GM21528 (cell line): ENCODE measurements around the gene ABCB11.
"Not testable (repeated sequence)": the region's sequence is repeated elsewhere in the genome, so short reads cannot be mapped to it uniquely, and the experiment has no call there.

ENCODE experiments used
- ATAC-seq: cut with Tn5 transposase; IDR thresholded peaks from one replicate; pipeline ENCODE4 v1.9.1; 2021; ENCODE audit warnings: mild to moderate bottlenecking, moderate library complexity; ENCODE audit not compliant: unreplicated experiment, low FRiP score

ABCB11 gene

DNA sequence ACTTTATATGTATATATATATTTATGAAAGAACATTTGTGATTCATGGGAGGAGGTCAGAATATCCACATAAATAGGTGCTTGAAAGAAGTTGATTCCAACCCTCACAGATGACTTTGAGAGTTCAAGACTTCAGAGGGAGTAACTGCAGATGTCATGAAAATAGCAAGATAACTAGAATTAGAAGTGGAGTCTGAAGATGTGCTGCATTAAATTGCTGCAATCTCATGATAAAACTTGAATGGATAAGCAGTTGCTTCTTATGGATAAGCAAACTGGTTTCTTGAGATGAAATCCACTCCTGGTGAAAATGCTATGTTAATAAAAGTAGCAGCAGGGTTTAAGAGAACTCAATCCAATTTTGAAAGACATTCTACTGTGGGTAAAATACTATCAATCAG lies 89.8 kb downstream of the ABCB11 start:
- no peak for ATAC-seq

- peak; percentile 55 for ATAC-seq
These were observed 91.2 kb downstream of the ABCB11 start for GRCh38 chr2:168939918-168940317.

DNA sequence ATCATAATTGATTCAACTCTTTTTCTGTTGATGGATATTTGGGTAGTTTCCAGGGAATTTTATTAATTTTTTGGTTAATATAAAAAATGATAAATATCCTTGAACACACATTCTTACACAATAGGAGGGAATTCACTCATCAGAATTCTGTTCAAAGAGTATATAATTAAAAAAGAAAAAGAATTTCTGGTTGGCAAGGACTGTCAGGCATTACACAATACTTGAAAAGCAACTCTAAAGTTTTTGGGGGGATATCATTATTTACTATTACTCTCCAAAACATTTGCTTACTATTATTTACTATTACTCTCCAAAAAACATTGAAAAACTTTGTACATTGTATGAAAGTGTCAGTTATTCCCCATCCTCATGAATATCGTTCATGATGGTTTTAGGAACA lies 92.1 kb downstream of the ABCB11 start:
- ATAC-seq: no peak

- ATAC-seq: no peak
These were observed 95.1 kb downstream of the ABCB11 start for GRCh38 chr2:168935810-168936581.

- no peak for ATAC-seq
These were observed 96.3 kb downstream of the ABCB11 start for GRCh38 chr2:168934826-168935225.

GRCh38 chr2:168932174-168932573 lies 99.0 kb downstream of the ABCB11 start:
- not testable (repeated sequence) for ATAC-seq

DNA sequence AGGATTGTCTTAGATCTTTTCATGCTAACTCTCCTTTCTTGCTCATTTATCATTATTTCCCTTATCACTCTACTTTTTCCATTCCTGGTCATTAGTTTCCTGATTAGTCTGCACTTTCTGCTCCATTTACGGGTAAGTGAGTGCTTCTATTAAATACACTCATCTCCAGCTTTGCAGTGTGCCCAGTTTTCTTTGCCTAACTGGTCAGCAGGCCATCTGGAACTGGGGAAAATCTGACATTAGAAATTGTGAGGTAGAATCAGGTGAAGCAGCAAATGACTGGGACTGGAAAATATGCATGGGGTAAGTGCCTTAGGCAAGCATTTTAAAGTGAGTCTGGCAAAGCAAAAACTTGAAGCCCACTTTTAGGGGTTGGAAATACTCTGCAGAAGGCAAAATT lies 100.9 kb downstream of the ABCB11 start:
- ATAC-seq: no peak

DNA sequence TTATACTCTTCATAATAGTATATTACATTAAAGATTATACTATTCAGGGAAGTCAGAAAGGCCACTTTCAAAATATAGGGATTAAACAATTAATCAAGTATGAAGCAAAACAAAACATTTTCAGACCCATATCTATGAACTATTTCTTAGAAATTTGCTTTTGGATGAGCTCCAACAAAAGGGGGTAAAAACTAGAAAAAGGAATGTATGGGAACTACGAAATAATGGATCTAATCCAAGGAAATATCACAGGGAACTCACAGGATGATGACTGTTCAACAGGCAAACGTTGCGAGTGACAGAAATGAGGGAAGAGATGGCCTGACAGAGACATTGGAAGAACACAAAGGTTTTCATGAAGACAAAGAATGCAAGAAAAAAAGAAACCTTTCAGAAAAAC lies 102.1 kb downstream of the ABCB11 start:
- ATAC-seq: no peak

GRCh38 chr2:168928113-168928831 lies 102.9 kb downstream of the ABCB11 start:
- no peak for ATAC-seq

- no peak for ATAC-seq
These were observed 104.3 kb downstream of the ABCB11 start for GRCh38 chr2:168926621-168927386.

GRCh38 chr2:168920504-168921157 lies 110.5 kb downstream of the ABCB11 start:
- no peak for ATAC-seq

GRCh38 chr2:168916331-168916675 lies 114.8 kb downstream of the ABCB11 start:
- no peak for ATAC-seq

- no peak for ATAC-seq
These were observed 115.4 kb downstream of the ABCB11 start for GRCh38 chr2:168915441-168916330.

- no peak for ATAC-seq
These were observed 117.6 kb downstream of the ABCB11 start for GRCh38 chr2:168913495-168913894.

- ATAC-seq: no peak
These were observed 118.2 kb downstream of the ABCB11 start for GRCh38 chr2:168912901-168913369.

- no peak for ATAC-seq
These were observed 118.7 kb downstream of the ABCB11 start for GRCh38 chr2:168912466-168912865.

- no peak for ATAC-seq
These were observed 120.8 kb downstream of the ABCB11 start for GRCh38 chr2:168910330-168910729.

DNA sequence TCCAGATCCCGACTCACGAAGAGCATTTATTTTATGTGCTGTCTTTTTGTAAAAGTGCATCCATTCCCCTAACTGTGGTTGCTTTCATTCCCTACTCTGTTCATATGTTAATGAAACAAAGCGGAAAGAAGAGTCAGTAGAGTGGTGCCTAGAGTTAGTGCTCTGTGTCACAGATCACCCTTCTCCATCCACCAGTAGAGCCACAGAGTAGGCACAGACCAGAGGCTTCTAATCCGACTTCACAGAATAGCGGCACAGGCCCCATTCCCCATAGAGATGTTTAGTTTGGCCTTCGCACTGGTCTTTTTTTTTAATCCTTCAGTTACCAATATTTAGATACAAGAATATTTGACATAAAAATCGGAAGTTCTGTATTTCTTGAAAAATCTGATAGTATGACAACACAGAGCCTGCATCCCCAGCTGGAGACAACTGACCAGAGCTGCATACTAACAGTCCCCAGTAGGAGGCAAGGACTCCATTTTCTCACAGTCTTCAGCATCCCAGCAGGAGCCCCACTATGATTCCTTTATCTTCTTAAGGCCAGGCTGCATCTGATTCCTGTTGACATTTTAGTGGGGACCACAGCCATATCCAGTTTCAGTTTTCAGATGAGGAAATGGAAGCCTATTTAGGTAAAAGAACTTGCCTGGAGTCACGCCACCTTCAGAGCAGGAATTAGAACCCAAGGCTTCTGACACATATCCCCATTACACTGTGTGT lies 123.0 kb downstream of the ABCB11 start:
- no peak for ATAC-seq

- ATAC-seq: no peak
These were observed 126.8 kb downstream of the ABCB11 start for GRCh38 chr2:168904358-168904757.
